Trophoblast cell (in vitro differentiated cells and primary cell): Measurements from ENCODE around the gene ACOT7.

ENCODE experiments used
- DNase-seq, 2 donors: peaks; one replicate each; pipeline ENCODE4 v3.0.0-alpha.2; 2016
- H2AFZ ChIP-seq: 2 replicates; pipeline ENCODE4 v1.6.1; 2013; ENCODE audit warnings: low read length, moderate library complexity, mild to moderate bottlenecking; ENCODE audit not compliant: insufficient read depth, poor library complexity
- H2AK5ac ChIP-seq: 2 replicates; pipeline ENCODE4 v1.6.1; 2013; ENCODE audit warnings: mild to moderate bottlenecking, low read length
- H2BK120ac ChIP-seq: 2 replicates; pipeline ENCODE4 v1.6.1; 2013; ENCODE audit warnings: low read length, mild to moderate bottlenecking, moderate library complexity; ENCODE audit not compliant: insufficient read depth, poor library complexity
- H2BK12ac ChIP-seq: 2 replicates; pipeline ENCODE4 v1.6.1; 2013; ENCODE audit warnings: mild to moderate bottlenecking, low read length, moderate library complexity
- H2BK5ac ChIP-seq: 2 replicates; pipeline ENCODE4 v1.6.1; 2013; ENCODE audit warnings: low read length, low read depth, moderate library complexity, mild to moderate bottlenecking; ENCODE audit not compliant: poor library complexity
- H3K14ac ChIP-seq: 2 replicates; pipeline ENCODE4 v1.6.1; 2013; ENCODE audit warnings: mild to moderate bottlenecking, low read length
- H3K18ac ChIP-seq: 2 replicates; pipeline ENCODE4 v1.6.1; 2013; ENCODE audit warnings: mild to moderate bottlenecking, low read length
- H3K23ac ChIP-seq: 2 replicates; pipeline ENCODE4 v1.6.1; 2013; ENCODE audit warnings: low read length
- H3K27ac ChIP-seq: 2 replicates; pipeline ENCODE4 v1.5.1; 2013; ENCODE audit warnings: low read depth, mild to moderate bottlenecking, inconsistent platforms, low read length, moderate library complexity
- H3K27me3 ChIP-seq: 2 replicates; pipeline ENCODE4 v1.6.1; 2013; ENCODE audit warnings: inconsistent platforms, mild to moderate bottlenecking, low read length, moderate library complexity; ENCODE audit not compliant: insufficient read depth
- H3K36me3 ChIP-seq, 2 experiments: 1 replicate in 1 of 2; 2 replicates in 1 of 2; pipeline ENCODE4 v1.6.1; 2013; ENCODE audit warnings: low read length in 2 of 2, mild to moderate bottlenecking in 2 of 2, moderate library complexity in 1 of 2; ENCODE audit not compliant: insufficient read depth in 2 of 2, control insufficient read depth in 1 of 2
- H3K4ac ChIP-seq: 2 replicates; pipeline ENCODE4 v1.6.1; 2013; ENCODE audit warnings: low read depth, mild to moderate bottlenecking, low read length, moderate library complexity
- H3K4me1 ChIP-seq, 2 experiments: 1 replicate in 1 of 2; 2 replicates in 1 of 2; pipeline ENCODE4 v1.6.1; 2013; ENCODE audit warnings: low read length in 2 of 2, mild to moderate bottlenecking in 2 of 2, moderate library complexity in 1 of 2; ENCODE audit not compliant: insufficient read depth in 2 of 2, control insufficient read depth in 1 of 2
- H3K4me2 ChIP-seq: 2 replicates; pipeline ENCODE4 v1.6.1; 2013; ENCODE audit warnings: inconsistent platforms, mild to moderate bottlenecking, low read length, moderate library complexity
- H3K4me3 ChIP-seq: 2 replicates; pipeline ENCODE4 v1.5.1; 2013; ENCODE audit warnings: mild to moderate bottlenecking, low read depth, low read length, inconsistent platforms
- H3K79me1 ChIP-seq: one replicate; pipeline ENCODE4 v1.6.1; 2013; ENCODE audit warnings: low read length
- H3K79me2 ChIP-seq: 2 replicates; pipeline ENCODE4 v1.6.1; 2013; ENCODE audit warnings: low read length, mild to moderate bottlenecking; ENCODE audit not compliant: control insufficient read depth, insufficient read depth, poor library complexity
- H3K9ac ChIP-seq: 2 replicates; pipeline ENCODE4 v1.6.1; 2013; ENCODE audit warnings: mild to moderate bottlenecking, low read length
- H3K9me3 ChIP-seq: 2 replicates; pipeline ENCODE4 v1.6.1; 2013; ENCODE audit warnings: low read depth, mild to moderate bottlenecking, control low read depth, inconsistent platforms, low read length; ENCODE audit not compliant: insufficient read depth
- H4K12ac ChIP-seq: 2 replicates; pipeline ENCODE4 v1.6.1; 2013; ENCODE audit warnings: low read depth, mild to moderate bottlenecking, low read length, moderate library complexity
- H4K8ac ChIP-seq: 2 replicates; pipeline ENCODE4 v1.6.1; 2013; ENCODE audit warnings: low read depth, mild to moderate bottlenecking, low read length, moderate library complexity
- H4K91ac ChIP-seq: one replicate; pipeline ENCODE4 v1.6.1; 2013; ENCODE audit warnings: low read depth, mild to moderate bottlenecking, low read length, moderate library complexity
- WGBS: extraction: QIAGEN DNeasy Blood & Tissue Kit; methylation state at CpG from one replicate; pipeline ENCODE4 v1.1.7; 2013; ENCODE audit warnings: missing lambda C conversion rate; ENCODE audit not compliant: insufficient read length, insufficient coverage; ENCODE audit errors: extremely low coverage; 5-methylcytosine and 5-hydroxymethylcytosine counted together

The ACOT7 gene

GRCh38 chr1:6313393-6314200, 80.0 kb downstream of the ACOT7 start:
- Histone ChIP-seq H4K91ac (no peak overlapping the region), H2AK5ac (no peak overlapping the region), H3K79me1 (no peaks in the 10 kb centered on the region), H2BK120ac (no peak overlapping the region), H3K4me2 (no peak overlapping the region), H3K27ac (no peak overlapping the region), H3K9ac (no peak overlapping the region), H3K27me3 (no peaks in the 10 kb centered on the region), H3K23ac (no peak overlapping the region), H4K12ac (no peak overlapping the region), H3K4ac (no peak overlapping the region), H2BK12ac (no peak overlapping the region), H3K4me3 (no peak overlapping the region), H3K9me3 (peaks cover 3% of the 10 kb centered on the region), H3K79me2 (no peaks in the 10 kb centered on the region), H3K14ac (no peak overlapping the region), H2AFZ (no peak overlapping the region), H3K18ac (no peak overlapping the region), H4K8ac (no peak overlapping the region), H3K36me3 (no peaks in the 10 kb centered on the region), H2BK5ac (no peak overlapping the region), H3K4me1 (no peaks in the 10 kb centered on the region)
- WGBS, result no CpG with 5 or more reads among the region's 18 CpGs
- DNase-seq, result no peak

- H2BK5ac ChIP-seq, result no peak overlapping the region
- no peak for DNase-seq
- H4K91ac ChIP-seq, result no peak overlapping the region
- no peak overlapping the region for H2AFZ ChIP-seq
- H3K23ac ChIP-seq, result no peak overlapping the region
- H2BK12ac ChIP-seq, result no peak overlapping the region
- H3K14ac ChIP-seq, result no peak overlapping the region
- no peaks in the 10 kb centered on the region for H3K79me2 ChIP-seq
- no peak overlapping the region for H3K18ac ChIP-seq
- H2BK120ac ChIP-seq, result no peak overlapping the region
- H3K27ac ChIP-seq, result no peak overlapping the region
- no peak overlapping the region for H4K8ac ChIP-seq
- H3K4me1 ChIP-seq, result no peaks in the 10 kb centered on the region
- no CpG with 5 or more reads among the region's 9 CpGs for WGBS
- H3K9ac ChIP-seq, result no peak overlapping the region
- H3K27me3 ChIP-seq, result no peaks in the 10 kb centered on the region
- no peak overlapping the region for H4K12ac ChIP-seq
- peaks cover 0 to 3% of the 10 kb centered on the region in 2 experiments for H3K36me3 ChIP-seq
- H3K79me1 ChIP-seq, result no peaks in the 10 kb centered on the region
- no peak overlapping the region for H3K4me3 ChIP-seq
- no peak overlapping the region for H3K4me2 ChIP-seq
- H3K4ac ChIP-seq, result no peak overlapping the region
- H2AK5ac ChIP-seq, result no peak overlapping the region
- H3K9me3 ChIP-seq, result peaks cover 14% of the 10 kb centered on the region
Observed at GRCh38 chr1:6310116-6310848, 83.3 kb downstream of the ACOT7 start.

DNA sequence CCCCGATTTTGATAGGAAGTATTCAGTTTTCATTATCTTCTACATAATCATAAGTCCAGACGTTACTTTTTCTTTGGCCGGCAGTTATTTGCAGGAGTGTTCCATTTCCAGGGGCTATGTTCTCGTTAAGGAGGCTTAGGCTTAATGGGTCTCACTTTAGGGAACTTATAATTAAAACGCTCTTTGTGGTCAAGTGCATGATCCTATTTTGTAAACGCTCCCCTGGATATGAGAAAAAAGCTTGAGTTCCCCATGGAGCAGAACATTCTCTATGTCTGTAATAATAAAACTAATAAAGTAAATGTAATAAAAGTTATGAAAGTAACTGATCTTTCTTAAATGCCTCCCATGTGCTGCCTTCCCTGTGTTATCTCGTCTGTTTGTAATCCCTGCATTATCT, 84.0 kb downstream of the ACOT7 start:
- H2BK5ac ChIP-seq, result no peak overlapping the region
- no peaks in the 10 kb centered on the region for H3K79me1 ChIP-seq
- H4K8ac ChIP-seq, result no peak overlapping the region
- no peak overlapping the region for H2BK120ac ChIP-seq
- no peak overlapping the region for H3K18ac ChIP-seq
- no CpG with 5 or more reads among the region's 7 CpGs for WGBS
- no peak overlapping the region for H3K23ac ChIP-seq
- no peak overlapping the region for H2AK5ac ChIP-seq
- H3K36me3 ChIP-seq, result peaks cover 0 to 3% of the 10 kb centered on the region in 2 experiments
- H3K79me2 ChIP-seq, result no peaks in the 10 kb centered on the region
- no peaks in the 10 kb centered on the region for H3K4me1 ChIP-seq
- H3K9me3 ChIP-seq, result peaks cover 14% of the 10 kb centered on the region
- H3K27ac ChIP-seq, result no peak overlapping the region
- no peak overlapping the region for H4K91ac ChIP-seq
- no peak overlapping the region for H2BK12ac ChIP-seq
- no peak overlapping the region for H3K4me2 ChIP-seq
- no peak overlapping the region for H3K9ac ChIP-seq
- H3K4me3 ChIP-seq, result no peak overlapping the region
- no peak overlapping the region for H2AFZ ChIP-seq
- H3K27me3 ChIP-seq, result no peaks in the 10 kb centered on the region
- no peak overlapping the region for H3K4ac ChIP-seq
- no peak overlapping the region for H4K12ac ChIP-seq
- H3K14ac ChIP-seq, result no peak overlapping the region
- DNase-seq, result no peak

DNA sequence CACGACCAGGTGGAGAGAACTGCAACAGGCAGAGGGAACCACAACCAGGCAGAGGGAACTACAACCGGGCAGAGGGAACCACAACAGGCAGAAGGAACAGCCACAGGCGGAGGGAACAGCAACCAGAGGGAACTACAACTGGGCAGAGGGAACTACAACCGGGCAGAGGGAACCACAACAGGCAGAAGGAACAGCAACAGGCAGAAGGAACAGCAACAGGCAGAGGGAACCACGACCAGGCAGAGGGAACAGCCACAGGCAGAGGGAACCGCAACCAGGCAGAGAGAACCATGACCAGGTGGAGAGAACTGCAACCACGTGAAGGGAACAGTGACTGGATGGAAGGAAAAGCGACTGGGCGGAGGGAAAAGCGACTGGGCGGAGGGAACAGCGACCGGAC, 85.1 kb downstream of the ACOT7 start:
- no peak overlapping the region for H4K12ac ChIP-seq
- H3K27ac ChIP-seq, result no peak overlapping the region
- H2BK5ac ChIP-seq, result no peak overlapping the region
- no peak overlapping the region for H3K9ac ChIP-seq
- no peak overlapping the region for H2BK120ac ChIP-seq
- no peaks in the 10 kb centered on the region for H3K27me3 ChIP-seq
- WGBS, result no CpG with 5 or more reads among the region's 13 CpGs
- H3K18ac ChIP-seq, result no peak overlapping the region
- peaks cover 0 to 3% of the 10 kb centered on the region in 2 experiments for H3K36me3 ChIP-seq
- no peak overlapping the region for H2AK5ac ChIP-seq
- no peak overlapping the region for H3K4me3 ChIP-seq
- no peak overlapping the region for H3K23ac ChIP-seq
- H3K9me3 ChIP-seq, result peaks cover 14% of the 10 kb centered on the region
- no peaks in the 10 kb centered on the region for H3K79me1 ChIP-seq
- no peaks in the 10 kb centered on the region for H3K79me2 ChIP-seq
- H3K14ac ChIP-seq, result no peak overlapping the region
- no peak overlapping the region for H4K91ac ChIP-seq
- no peaks in the 10 kb centered on the region for H3K4me1 ChIP-seq
- no peak overlapping the region for H2BK12ac ChIP-seq
- H3K4me2 ChIP-seq, result no peak overlapping the region
- no peak overlapping the region for H4K8ac ChIP-seq
- no peak for DNase-seq
- H3K4ac ChIP-seq, result no peak overlapping the region
- no peak overlapping the region for H2AFZ ChIP-seq
